Hepatocyte (in vitro differentiated cells): ENCODE measurements around the gene NSL1. TPM values are rescaled to one million over a fixed set of nuclear protein-coding genes. Genes with fewer than 3 reads are reported as not detected.
"Not testable (repeated sequence)": the region's sequence is repeated elsewhere in the genome, so short reads cannot be mapped to it uniquely, and the experiment has no call there.

Experiments used
- DNase-seq: peaks from one replicate; pipeline ENCODE4 v3.0.0-alpha.2; 2016; ENCODE audit warnings: low spot score
- H2AFZ ChIP-seq: fragments of 200-600 bp; sonication (generic); 2 replicates; pipeline ENCODE4 v1.6.0; 2016; ENCODE audit warnings: antibody characterized with exemption, mild to moderate bottlenecking
- H3K27ac ChIP-seq: fragments of 200-600 bp; sonication (generic); 2 replicates; pipeline ENCODE4 v1.5.1; 2016; ENCODE audit warnings: mild to moderate bottlenecking
- H3K27me3 ChIP-seq: fragments of 200-600 bp; sonication (generic); 2 replicates; pipeline ENCODE4 v1.6.1; 2016
- H3K36me3 ChIP-seq: fragments of 200-600 bp; sonication (generic); replicated peaks from 2 replicates; pipeline ENCODE4 v1.5.1; 2016; ENCODE audit warnings: low read depth; ENCODE audit not compliant: insufficient read depth
- H3K4me1 ChIP-seq: fragments of 200-600 bp; sonication (generic); 2 replicates; pipeline ENCODE4 v1.5.1; 2016; ENCODE audit warnings: mild to moderate bottlenecking, moderate library complexity; ENCODE audit not compliant: insufficient read depth
- H3K4me2 ChIP-seq: fragments of 200-600 bp; sonication (generic); 2 replicates; pipeline ENCODE4 v1.6.0; 2016
- H3K4me3 ChIP-seq: fragments of 200-600 bp; sonication (generic); 2 replicates; pipeline ENCODE4 v1.5.1; 2016; ENCODE audit warnings: mild to moderate bottlenecking
- H3K79me2 ChIP-seq: fragments of 200-600 bp; sonication (generic); 2 replicates; pipeline ENCODE4 v1.6.0; 2017; ENCODE audit warnings: mild to moderate bottlenecking
- H3K9me2 ChIP-seq: fragments of 200-600 bp; sonication (generic); replicated peaks from 2 replicates; pipeline ENCODE4 v1.6.0; 2017; ENCODE audit warnings: mild to moderate bottlenecking; ENCODE audit not compliant: insufficient read depth
- H3K9me3 ChIP-seq: fragments of 200-600 bp; sonication (generic); 2 replicates; pipeline ENCODE4 v1.5.1; 2016; ENCODE audit warnings: low read depth, mild to moderate bottlenecking
- H4K20me1 ChIP-seq: fragments of 200-600 bp; sonication (generic); 2 replicates; pipeline ENCODE4 v1.6.0; 2016; ENCODE audit warnings: mild to moderate bottlenecking; ENCODE audit not compliant: insufficient read depth, poor library complexity, severe bottlenecking
- EZH2 ChIP-seq: fragments of 200-600 bp; sonication (generic); IDR thresholded peaks from 2 replicates; pipeline ENCODE4 v1.6.1; 2016; ENCODE audit warnings: antibody characterized with exemption, mild to moderate bottlenecking, borderline replicate concordance
- EZH2phosphoT487 ChIP-seq: fragments of 200-600 bp; sonication (generic); IDR thresholded peaks from one replicate; pipeline ENCODE4 v1.6.1; 2018; ENCODE audit warnings: antibody characterized with exemption, mild to moderate bottlenecking, low read depth, moderate library complexity; ENCODE audit not compliant: unreplicated experiment, severe bottlenecking
- WGBS: methylation state at CpG from one replicate; pipeline ENCODE4 v1.1.6; 2016; ENCODE audit warnings: low lambda C conversion rate; ENCODE audit errors: missing lambda C conversion rate; 5-methylcytosine and 5-hydroxymethylcytosine counted together
- polyA plus RNA-seq: library from polyadenylated mRNA; unstranded; fragments of >200 nt; fragmentation: Nextera tagmentation; extraction: Ambion mirVana; gene quantifications from 2 replicates; pipeline ENCODE4 v1.2.1, GENCODE V29; 2016
- total RNA-seq: library from RNA; depleted of rRNA; stranded (reverse); fragments of >200 nt; gene quantifications from 2 replicates; pipeline ENCODE4 v1.2.3, GENCODE V29; 2014
- TF ChIP-seq, protein P1 (sequence below): fragments of 200-600 bp; sonication (generic); IDR thresholded peaks from 2 replicates; pipeline ENCODE4 v1.5.1; 2016; ENCODE audit warnings: antibody characterized with exemption, mild to moderate bottlenecking; ENCODE audit not compliant: poor library complexity

Gene NSL1, protein sequence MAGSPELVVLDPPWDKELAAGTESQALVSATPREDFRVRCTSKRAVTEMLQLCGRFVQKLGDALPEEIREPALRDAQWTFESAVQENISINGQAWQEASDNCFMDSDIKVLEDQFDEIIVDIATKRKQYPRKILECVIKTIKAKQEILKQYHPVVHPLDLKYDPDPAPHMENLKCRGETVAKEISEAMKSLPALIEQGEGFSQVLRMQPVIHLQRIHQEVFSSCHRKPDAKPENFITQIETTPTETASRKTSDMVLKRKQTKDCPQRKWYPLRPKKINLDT
- total RNA-seq (34.2 and 39.5 TPM in 2 replicates), polyA plus RNA-seq (25.1 and 27.2 TPM in 2 replicates)

DNA sequence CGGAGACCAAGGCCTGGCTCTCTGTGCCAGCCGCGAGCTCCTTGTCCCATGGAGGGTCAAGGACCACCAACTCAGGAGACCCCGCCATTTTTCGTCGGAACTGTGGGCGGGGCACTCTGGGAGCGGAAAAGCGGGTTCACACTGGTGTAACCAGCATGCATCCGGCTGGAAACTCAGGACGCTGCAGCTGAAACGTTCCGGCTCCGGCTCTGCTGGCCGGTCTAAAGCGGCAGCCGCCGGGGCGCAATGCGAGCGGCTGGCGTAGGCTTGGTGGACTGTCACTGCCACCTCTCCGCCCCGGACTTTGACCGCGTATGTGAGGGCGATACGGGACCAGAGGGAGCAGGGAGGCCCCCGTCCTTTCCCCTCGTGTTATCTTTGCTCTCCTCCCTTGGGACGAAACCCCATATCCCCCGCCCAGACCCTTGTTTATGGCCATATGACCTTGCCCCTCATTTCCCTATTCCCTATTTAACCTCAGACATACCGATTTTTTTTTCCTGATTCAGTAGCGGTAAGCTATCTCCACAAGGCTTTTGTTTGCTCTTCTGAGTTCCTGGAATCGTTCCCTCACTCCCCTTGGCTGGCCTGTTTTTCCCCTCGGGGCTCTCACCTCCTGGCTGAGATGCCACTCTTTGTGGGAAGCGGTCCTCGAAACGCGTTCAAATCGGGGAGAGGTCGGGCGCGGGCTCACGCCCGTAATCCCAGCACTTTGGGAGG is at the start of gene NSL1, which contains the start of gene TATDN3:
Gene NSL1, minus strand, starts transcription at position 102 of the 720 bp plus-strand sequence. Its CDS starts 14 bp downstream, at position 88.
Gene TATDN3, plus strand, starts transcription at position 219 of the 720 bp plus-strand sequence. Its CDS starts 28 bp downstream, at position 247.
- no peaks in the 10 kb centered on the region for H3K9me2 ChIP-seq
- no peaks in the 10 kb centered on the region for H3K36me3 ChIP-seq
- no peaks in the 10 kb centered on the region for H3K9me3 ChIP-seq
- H2AFZ ChIP-seq, result peak within 1 kb of the TSS; percentile 87
- DNase-seq, result peak; percentile 95
- H4K20me1 ChIP-seq, result no peaks in the 10 kb centered on the region
- TF ChIP-seq EZH2, result no peak
- no peak for TF ChIP-seq EZH2phosphoT487
- TF ChIP-seq, protein P1, sequence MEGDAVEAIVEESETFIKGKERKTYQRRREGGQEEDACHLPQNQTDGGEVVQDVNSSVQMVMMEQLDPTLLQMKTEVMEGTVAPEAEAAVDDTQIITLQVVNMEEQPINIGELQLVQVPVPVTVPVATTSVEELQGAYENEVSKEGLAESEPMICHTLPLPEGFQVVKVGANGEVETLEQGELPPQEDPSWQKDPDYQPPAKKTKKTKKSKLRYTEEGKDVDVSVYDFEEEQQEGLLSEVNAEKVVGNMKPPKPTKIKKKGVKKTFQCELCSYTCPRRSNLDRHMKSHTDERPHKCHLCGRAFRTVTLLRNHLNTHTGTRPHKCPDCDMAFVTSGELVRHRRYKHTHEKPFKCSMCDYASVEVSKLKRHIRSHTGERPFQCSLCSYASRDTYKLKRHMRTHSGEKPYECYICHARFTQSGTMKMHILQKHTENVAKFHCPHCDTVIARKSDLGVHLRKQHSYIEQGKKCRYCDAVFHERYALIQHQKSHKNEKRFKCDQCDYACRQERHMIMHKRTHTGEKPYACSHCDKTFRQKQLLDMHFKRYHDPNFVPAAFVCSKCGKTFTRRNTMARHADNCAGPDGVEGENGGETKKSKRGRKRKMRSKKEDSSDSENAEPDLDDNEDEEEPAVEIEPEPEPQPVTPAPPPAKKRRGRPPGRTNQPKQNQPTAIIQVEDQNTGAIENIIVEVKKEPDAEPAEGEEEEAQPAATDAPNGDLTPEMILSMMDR, result no peak
- peaks cover 44% of the 10 kb centered on the region for H3K79me2 ChIP-seq
- no peaks in the 10 kb centered on the region for H3K27me3 ChIP-seq
- H3K4me1 ChIP-seq, result peaks cover 13% of the 10 kb centered on the region
- WGBS, result under 1% methylated on average over 45 of the region's 46 CpGs
- H3K4me3 ChIP-seq, result peak within 1 kb of the TSS; percentile 87
- peak within 1 kb of the TSS; percentile 98 for H3K27ac ChIP-seq
- H3K4me2 ChIP-seq, result peak within 1 kb of the TSS; percentile 81

DNA sequence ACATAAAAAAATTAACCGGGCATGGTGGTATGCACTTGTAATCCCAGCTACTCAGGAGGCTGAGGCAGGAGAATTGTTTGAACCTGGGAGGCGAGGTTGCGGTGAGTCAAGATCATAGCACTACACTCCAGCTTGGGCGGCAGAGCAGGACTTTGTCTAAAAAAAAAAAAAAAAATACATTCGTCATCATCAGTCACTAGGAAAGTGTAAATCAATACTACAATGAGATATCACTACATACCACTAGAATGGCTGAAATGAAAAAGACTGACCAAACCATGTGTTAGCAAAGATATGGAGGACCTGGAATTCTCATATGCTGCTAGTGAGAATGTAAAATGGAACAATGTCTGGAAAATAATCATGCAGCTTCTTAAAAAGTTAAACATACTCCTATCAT is 46.6 kb upstream of the NSL1 start:
- H2AFZ ChIP-seq, result no peak overlapping the region
- no peaks in the 10 kb centered on the region for H3K9me3 ChIP-seq
- H3K79me2 ChIP-seq, result no peaks in the 10 kb centered on the region
- H3K27me3 ChIP-seq, result no peaks in the 10 kb centered on the region
- no peak for DNase-seq
- no peaks in the 10 kb centered on the region for H3K9me2 ChIP-seq
- no peak overlapping the region for H3K4me2 ChIP-seq
- H3K4me3 ChIP-seq, result no peak overlapping the region
- H3K27ac ChIP-seq, result no peak overlapping the region
- H3K36me3 ChIP-seq, result no peaks in the 10 kb centered on the region
- TF ChIP-seq, protein P1, result no peak
- TF ChIP-seq EZH2, result no peak
- TF ChIP-seq EZH2phosphoT487, result no peak
- no peaks in the 10 kb centered on the region for H4K20me1 ChIP-seq
- peaks cover under 1% of the 10 kb centered on the region for H3K4me1 ChIP-seq
- WGBS, result 93% methylated on average over 5 of the region's 5 CpGs

DNA sequence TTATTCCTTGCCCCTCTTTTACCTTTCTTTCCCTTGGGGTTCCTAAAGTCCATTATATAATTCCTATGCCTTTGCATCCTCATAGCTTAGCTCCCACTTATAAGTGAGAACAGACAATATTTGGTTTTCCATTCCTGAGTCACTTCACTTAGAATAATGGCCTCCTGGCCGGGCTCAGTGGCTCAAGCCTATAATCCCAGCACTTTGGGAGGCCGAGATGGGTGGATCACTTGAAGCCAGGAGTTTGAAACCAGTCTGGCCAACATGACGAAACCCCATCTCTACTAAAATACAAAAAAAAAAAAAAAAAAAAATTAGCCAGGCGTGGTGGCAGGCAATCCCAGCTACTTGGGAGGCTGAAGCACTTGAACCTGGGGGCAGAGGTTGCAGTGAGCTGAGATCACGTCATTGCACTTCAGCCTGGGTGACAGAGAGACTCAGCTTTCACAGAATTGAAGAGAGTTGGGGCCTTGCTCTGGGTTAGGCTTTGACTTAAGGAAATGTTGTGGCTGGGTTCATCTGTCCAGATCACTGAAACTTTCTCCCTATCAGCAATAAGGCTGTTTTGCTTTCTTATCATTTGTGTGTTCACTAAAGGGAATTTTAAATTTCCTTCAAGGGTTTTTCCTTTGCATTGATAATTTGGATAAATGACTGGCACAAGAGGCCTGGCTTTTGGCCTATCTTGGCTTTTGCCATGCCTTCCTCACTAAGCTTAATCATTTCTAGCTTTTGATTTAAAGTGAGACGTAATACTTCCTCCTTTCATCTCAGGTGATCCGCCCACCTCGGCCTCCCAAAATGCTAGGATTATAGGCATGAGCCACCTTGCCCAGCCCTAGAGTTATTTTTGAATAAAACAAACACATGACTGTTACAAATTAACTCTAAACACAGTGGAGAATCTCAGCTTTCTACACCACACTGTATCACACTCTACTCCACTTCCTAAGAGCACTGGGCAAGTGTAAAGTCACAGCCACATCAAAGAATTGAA is 41.9 kb upstream of the NSL1 start:
- not testable (repeated sequence) for H3K9me3 ChIP-seq, H3K36me3 ChIP-seq, H2AFZ ChIP-seq, H3K9me2 ChIP-seq, H3K79me2 ChIP-seq, H3K27me3 ChIP-seq, H4K20me1 ChIP-seq, H3K4me3 ChIP-seq
- DNase-seq, result peak; percentile 48
- peaks cover 12% of the 10 kb centered on the region for H3K4me1 ChIP-seq
- 48% methylated on average over 8 of the region's 8 CpGs for WGBS
- peak overlapping the region; percentile 25 for H3K4me2 ChIP-seq
- peak overlapping the region; percentile 86 for H3K27ac ChIP-seq
